Activated naive CD4-positive, alpha-beta T cell treated with anti-CD3 and anti-CD28 coated beads, Interleukin-2, amount 50 U/mL, for 72 hours (primary cell): ENCODE results near the gene MUCL3. TPM values are rescaled to one million over a fixed set of nuclear protein-coding genes. Genes with fewer than 3 reads are reported as not detected.
A peak's percentile ranks its signal among the peaks of the same experiment; 100 is the strongest.
"Not testable (repeated sequence)": the region's sequence is repeated elsewhere in the genome, so short reads cannot be mapped to it uniquely, and the experiment has no call there.

Experiments
- ATAC-seq, 2 donors: fragments of 150-1000 bp; cut with Tn5 transposase; 2 replicates each; pipeline ENCODE4 v1.10.0; 2021; ENCODE audit warnings: mild to moderate bottlenecking in 2 of 2, moderate library complexity in 2 of 2
- DNase-seq, 2 donors: peaks; one replicate each; pipeline ENCODE4 v3.0.0; 2021 to 2022; ENCODE audit warnings: low spot score in 2 of 2
- H3K27ac Mint-ChIP-seq, 2 donors: one replicate each; pipeline ENCODE4 v1.8.0; 2022; ENCODE audit warnings: mild to moderate bottlenecking in 2 of 2, mixed read lengths in 2 of 2
- H3K36me3 Mint-ChIP-seq, 2 donors: one replicate each; pipeline ENCODE4 v1.8.0; 2022; ENCODE audit warnings: mixed read lengths in 2 of 2
- H3K9me3 Mint-ChIP-seq, 2 donors: one replicate each; pipeline ENCODE4 v1.8.0; 2022; ENCODE audit warnings: mixed read lengths in 2 of 2
- total RNA-seq, 2 donors: library from RNA; stranded (reverse); gene quantifications; one replicate each; pipeline ENCODE4 v1.2.3, GENCODE V29; 2022

Gene MUCL3
- total RNA-seq, 2 donors from 2014 or later: not detected

DNA sequence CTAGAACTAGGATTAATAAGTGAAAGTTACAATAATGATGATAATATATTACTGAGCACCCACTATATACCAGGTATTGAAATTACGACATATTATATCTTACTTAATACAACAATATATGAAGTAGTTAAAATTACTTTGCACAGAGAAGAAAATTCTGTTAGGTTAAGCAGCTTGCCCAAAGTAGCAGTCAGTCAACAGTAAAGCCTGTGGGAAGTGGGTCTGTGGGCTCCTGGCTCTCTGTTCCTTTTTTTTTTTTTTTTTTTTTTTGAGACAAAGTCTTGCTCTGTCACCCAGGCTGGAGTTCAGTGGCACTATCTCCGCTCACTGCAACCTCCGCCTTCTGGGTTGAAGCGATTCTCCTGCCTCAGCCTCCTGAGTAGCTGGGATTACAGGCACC lies 37.5 kb upstream of the MUCL3 start:
- Mint-ChIP-seq H3K36me3 (peaks cover 0 to 6% of the 10 kb centered on the region in 2 donors), H3K9me3 (no peaks in the 10 kb centered on the region), H3K27ac (no peak overlapping the region)
- ATAC-seq: no peak
- DNase-seq: no peak

- not testable (repeated sequence) for DNase-seq, H3K9me3 Mint-ChIP-seq, ATAC-seq
- peaks cover 2 to 12% of the 10 kb centered on the region in 2 donors for H3K36me3 Mint-ChIP-seq
- peak overlapping the region in 1 of 2 donors; percentile 86 for H3K27ac Mint-ChIP-seq
These were observed 33.4 kb upstream of the MUCL3 start for GRCh38 chr6:30907290-30907757.

DNA sequence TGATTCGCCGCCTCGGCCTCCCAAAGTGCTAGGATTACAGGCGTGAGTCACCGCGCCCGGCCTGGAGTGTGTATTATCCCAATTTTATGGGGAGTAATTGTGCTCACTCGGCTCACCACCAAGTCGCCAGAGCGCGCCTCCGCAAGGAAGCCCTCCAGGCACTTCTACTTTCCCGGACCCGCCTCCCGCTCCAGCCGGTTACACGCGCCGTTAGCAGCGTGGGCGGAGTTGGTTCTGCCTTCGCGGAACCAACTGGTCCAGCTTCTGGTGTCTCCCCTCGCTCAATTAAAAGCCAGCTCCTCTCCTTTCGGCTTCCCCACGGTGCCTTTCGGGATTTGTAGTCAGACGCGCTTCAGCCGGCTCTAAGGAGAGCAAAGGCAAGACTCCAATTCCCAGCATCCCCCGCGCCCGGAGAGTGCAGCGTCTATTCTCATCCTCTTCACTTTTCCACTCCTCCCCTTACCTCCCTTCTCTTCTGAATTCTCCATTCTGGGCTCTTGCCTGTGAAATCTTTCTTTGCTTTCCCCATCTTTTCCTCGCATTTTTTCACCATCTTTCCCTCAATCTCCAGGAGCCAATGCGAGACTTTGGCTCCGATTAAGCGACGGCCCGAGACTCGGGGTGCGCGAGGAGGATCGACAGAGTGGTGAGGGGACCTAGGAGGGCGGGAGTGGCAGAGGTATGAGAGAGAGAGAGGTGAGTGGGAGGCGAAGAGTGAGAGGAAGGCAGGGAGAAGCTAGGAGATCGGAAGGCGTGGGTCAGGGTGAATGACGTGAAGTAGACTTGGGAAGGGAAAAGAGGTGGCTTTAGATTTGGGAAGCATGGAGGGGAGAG lies 32.8 kb upstream of the MUCL3 start, which contains the start of gene GTF2H4:
TSS of gene GTF2H4 (plus strand) at position 450 of the 834 bp plus-strand sequence.
- ATAC-seq: peak; percentile 98
- peak; percentile 88 to 90 for DNase-seq
- Mint-ChIP-seq H3K36me3 (peaks cover 7 to 12% of the 10 kb centered on the region in 2 donors), H3K27ac (peak within 1 kb of the TSS; percentile 86 to 94), H3K9me3 (no peaks in the 10 kb centered on the region)

DNA sequence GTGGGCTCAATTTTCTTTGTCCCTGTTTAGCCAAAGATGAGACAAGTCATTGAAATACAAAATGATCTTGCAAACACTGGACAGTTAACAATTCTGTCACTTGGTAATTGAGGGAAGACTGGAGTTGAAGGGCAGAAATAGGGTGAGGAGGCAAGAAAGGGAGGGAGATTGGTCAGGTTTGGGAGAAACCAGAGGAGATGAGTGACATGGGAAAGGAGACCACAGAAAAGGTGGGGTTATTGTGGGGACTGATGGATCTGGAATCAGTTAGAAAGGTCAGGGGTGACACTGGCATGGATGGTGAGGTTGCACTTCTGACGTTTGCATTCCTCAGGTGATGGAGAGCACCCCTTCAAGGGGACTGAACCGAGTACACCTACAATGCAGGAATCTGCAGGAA lies 32.1 kb upstream of the MUCL3 start:
- H3K27ac Mint-ChIP-seq: peak overlapping the region; percentile 15 to 86

GRCh38 chr6:30910473-30910872 lies 30.3 kb upstream of the MUCL3 start:
- not testable (repeated sequence) for ATAC-seq, H3K27ac Mint-ChIP-seq, DNase-seq, H3K9me3 Mint-ChIP-seq
- peaks cover 12% of the 10 kb centered on the region in 2 donors for H3K36me3 Mint-ChIP-seq

More for the DNA sequence above, 32.1 kb upstream of the MUCL3 start:
- Mint-ChIP-seq H3K36me3 (peaks cover 12% of the 10 kb centered on the region in 2 donors), H3K9me3 (no peaks in the 10 kb centered on the region)
- ATAC-seq (no peak), DNase-seq (no peak)

- Mint-ChIP-seq H3K36me3 (peaks cover 16 to 21% of the 10 kb centered on the region in 2 donors), H3K27ac (peak overlapping the region; percentile 30 to 86), H3K9me3 (no peaks in the 10 kb centered on the region)
- DNase-seq (no peak), ATAC-seq (no peak)
These were observed 27.8 kb upstream of the MUCL3 start for GRCh38 chr6:30912746-30913520.

- DNase-seq (no peak), ATAC-seq (peak in 1 of 2 donors; percentile 55)
- H3K9me3 Mint-ChIP-seq: no peaks in the 10 kb centered on the region
- peak overlapping the region in 1 of 2 donors; percentile 86 for H3K27ac Mint-ChIP-seq
- peaks cover 11 to 21% of the 10 kb centered on the region in 2 donors for H3K36me3 Mint-ChIP-seq
These were observed 27.1 kb upstream of the MUCL3 start for GRCh38 chr6:30913721-30914075.

DNA sequence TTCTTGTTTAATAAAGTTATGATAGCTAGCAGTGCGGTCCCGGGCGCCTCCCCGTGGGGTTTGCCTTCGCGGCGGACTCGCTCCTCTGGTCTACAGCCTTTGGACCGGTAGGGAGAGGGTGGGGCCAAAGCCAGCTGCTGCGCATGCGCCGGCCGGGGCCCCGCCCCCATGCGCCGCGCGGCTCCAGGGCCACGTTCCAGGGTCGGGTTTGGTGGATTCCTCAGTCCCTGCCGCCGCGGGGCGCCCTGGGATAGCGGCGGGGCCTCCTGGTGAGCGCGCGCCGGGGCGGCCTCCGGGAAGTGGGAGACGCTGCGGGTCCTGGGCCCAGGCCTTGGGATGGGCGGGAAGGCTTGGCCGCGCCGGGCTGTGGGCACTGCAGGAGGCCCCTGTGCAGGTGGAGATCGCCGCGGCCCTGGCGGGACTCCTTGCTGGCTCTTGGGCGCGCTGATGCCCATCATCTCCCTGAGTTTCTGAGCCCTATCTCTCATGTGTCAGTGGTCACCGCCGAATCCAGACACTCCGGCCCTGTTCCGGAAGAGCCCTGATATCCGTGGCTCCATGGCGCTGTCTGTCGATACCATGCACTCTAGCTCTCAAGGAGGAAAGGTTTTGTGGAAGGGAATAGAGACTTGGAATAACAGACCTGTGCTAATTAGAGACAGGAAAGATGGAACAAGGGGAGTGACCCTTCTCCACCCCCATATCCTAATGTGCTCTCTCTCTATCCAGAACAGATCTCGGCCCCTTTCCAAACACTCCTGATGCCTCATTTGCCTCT lies 26.5 kb upstream of the MUCL3 start, which contains the start of gene VARS2:
TSS of gene VARS2 (plus strand) at position 163 of the 778 bp plus-strand sequence. CDS start at position 762, 599 bp downstream.
- no peaks in the 10 kb centered on the region for H3K9me3 Mint-ChIP-seq
- peaks cover 11 to 21% of the 10 kb centered on the region in 2 donors for H3K36me3 Mint-ChIP-seq

DNA sequence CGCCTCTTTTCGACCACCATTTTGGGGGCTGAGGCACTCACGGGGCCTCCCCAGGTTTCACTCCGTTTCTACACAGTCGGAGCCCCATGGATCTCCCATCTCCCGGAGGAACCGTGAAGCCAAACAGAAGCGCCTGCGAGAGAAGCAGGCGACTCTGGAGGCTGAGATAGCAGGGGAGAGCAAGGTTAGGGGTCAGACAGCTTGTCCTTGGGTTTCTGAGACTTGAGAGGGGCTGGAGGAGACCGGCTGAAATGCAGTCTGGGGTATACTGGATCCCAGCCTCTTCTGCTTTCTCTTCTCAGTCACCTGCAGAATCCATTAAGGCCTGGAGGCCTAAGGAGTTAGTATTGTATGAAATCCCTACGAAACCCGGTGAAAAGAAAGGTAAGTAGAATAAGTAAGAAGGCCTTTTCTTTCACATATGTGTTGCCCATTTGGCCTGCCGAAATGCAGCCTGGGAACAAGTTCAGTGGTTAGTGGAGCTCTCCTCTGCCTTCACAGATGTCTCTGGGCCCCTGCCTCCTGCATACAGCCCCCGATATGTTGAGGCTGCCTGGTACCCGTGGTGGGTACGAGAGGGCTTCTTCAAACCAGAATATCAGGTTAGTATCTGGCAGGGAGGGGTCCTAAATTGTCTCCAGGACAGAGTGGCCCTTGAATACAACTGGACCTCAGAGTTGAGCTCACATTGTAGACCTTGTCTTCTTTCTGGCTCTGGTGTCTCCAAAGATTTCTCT lies 25.8 kb upstream of the MUCL3 start:
- Mint-ChIP-seq H3K27ac (peak overlapping the region; percentile 86 to 90), H3K36me3 (peaks cover 11 to 21% of the 10 kb centered on the region in 2 donors), H3K9me3 (no peaks in the 10 kb centered on the region)
- ATAC-seq (no peak), DNase-seq (no peak)

More for the DNA sequence above, 26.5 kb upstream of the MUCL3 start, which contains the start of gene VARS2:
- peak; percentile 97 to 98 for ATAC-seq
- DNase-seq: peak; percentile 92 to 95
- peak within 1 kb of the TSS; percentile 86 to 92 for H3K27ac Mint-ChIP-seq

GRCh38 chr6:30915591-30915946 lies 25.2 kb upstream of the MUCL3 start:
- H3K27ac Mint-ChIP-seq: peak overlapping the region; percentile 80 to 86
- H3K9me3 Mint-ChIP-seq: no peaks in the 10 kb centered on the region
- peaks cover 11 to 21% of the 10 kb centered on the region in 2 donors for H3K36me3 Mint-ChIP-seq
- ATAC-seq (no peak), DNase-seq (peak in 1 of 2 donors; percentile 27)

DNA sequence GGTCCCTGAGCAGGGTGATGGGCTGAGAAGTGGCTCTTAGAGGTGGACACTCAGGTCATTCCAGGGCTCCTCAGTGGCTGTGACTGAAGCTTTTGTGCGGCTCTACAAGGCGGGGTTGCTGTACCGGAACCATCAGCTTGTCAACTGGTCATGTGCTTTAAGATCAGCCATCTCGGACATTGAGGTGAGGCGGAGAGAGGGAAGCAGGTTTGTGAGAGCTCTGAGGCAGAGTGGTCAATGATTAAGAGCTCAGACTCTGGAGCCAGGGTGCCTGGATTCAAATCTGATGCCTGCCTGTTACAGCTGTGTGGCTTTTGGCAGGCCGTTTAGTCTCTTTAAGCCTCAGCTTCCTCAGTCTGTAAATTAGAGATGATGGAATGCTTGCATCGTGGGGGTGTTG lies 23.7 kb upstream of the MUCL3 start:
- peak overlapping the region in 1 of 2 donors; percentile 73 for H3K27ac Mint-ChIP-seq
- H3K36me3 Mint-ChIP-seq: peaks cover 7 to 21% of the 10 kb centered on the region in 2 donors

DNA sequence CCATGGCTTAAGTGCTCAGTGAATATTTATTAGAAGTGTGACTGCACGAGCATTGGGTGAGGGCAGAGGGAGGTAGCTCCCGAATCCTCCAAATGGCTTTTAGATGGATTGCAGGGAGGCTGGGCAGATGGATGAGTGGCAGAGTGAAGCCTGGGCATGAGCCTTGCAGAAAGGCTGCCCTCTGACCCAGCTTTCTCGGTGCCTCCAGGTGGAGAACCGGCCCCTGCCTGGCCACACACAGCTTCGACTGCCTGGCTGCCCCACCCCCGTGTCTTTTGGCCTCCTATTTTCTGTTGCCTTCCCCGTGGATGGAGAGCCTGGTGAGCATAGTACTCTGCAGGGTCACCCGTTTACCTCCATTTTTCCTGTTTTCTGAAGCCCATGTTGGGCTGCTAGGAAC lies 23.3 kb upstream of the MUCL3 start:
- ATAC-seq: no peak
- Mint-ChIP-seq H3K36me3 (peaks cover 7 to 17% of the 10 kb centered on the region in 2 donors), H3K27ac (peak overlapping the region in 1 of 2 donors; percentile 6), H3K9me3 (no peaks in the 10 kb centered on the region)
- no peak for DNase-seq

More for the DNA sequence above, 23.7 kb upstream of the MUCL3 start:
- H3K9me3 Mint-ChIP-seq: no peaks in the 10 kb centered on the region
- DNase-seq (no peak), ATAC-seq (no peak)

DNA sequence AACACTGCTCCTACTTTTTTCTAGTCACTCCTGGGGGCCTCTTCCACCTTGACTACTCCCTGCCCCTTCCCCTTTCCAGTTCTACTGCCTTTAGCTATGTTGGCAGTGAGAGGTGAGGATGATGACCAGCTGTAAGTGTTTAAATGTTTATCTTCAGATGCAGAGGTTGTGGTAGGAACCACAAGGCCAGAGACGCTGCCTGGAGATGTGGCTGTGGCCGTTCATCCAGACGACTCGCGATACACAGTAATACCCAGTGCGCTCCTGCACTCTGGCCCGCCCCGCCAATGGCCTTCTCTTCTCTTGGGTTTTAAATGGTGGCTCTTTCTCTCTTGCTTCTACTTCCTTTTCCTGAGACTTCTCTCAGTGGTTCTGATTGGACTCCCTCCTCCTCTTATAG lies 22.1 kb upstream of the MUCL3 start:
- peaks cover 7 to 9% of the 10 kb centered on the region in 2 donors for H3K36me3 Mint-ChIP-seq
- H3K27ac Mint-ChIP-seq: peak overlapping the region in 1 of 2 donors; percentile 91
- DNase-seq (no peak), ATAC-seq (no peak)
- H3K9me3 Mint-ChIP-seq: no peaks in the 10 kb centered on the region

DNA sequence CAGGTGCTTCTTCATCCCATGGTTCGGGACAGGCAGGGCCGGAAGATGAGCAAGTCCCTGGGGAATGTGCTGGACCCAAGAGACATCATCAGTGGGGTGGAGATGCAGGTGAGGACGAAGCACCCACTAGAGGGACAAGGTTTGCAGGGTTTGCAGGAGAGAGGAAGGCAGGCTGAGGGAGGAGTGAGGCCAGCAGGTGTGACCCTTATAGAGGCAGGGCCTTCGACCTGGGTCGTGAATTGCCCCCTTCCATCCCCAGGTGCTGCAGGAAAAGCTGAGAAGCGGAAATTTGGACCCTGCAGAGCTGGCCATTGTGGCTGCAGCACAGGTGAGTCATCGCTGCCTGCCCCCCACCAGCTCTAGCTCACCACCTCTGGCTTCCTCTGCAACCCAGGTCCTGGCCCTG lies 18.3 kb upstream of the MUCL3 start:
- H3K9me3 Mint-ChIP-seq: no peaks in the 10 kb centered on the region
- no peak for ATAC-seq
- peaks cover 5 to 14% of the 10 kb centered on the region in 2 donors for H3K36me3 Mint-ChIP-seq
- H3K27ac Mint-ChIP-seq: peak overlapping the region; percentile 48 to 91
- no peak for DNase-seq

- H3K9me3 Mint-ChIP-seq: peaks cover 4 to 11% of the 10 kb centered on the region in 2 donors
- H3K36me3 Mint-ChIP-seq: peaks cover 15 to 27% of the 10 kb centered on the region in 2 donors
- ATAC-seq, DNase-seq, H3K27ac Mint-ChIP-seq: not testable (repeated sequence)
These were observed 16.6 kb upstream of the MUCL3 start for GRCh38 chr6:30924040-30924627.
